H9 (cell line): ENCODE results near the gene SDHAF3. TPM values are rescaled to one million over a fixed set of nuclear protein-coding genes. Genes with fewer than 3 reads are reported as not detected.
"Not testable (repeated sequence)": the region's sequence is repeated elsewhere in the genome, so short reads cannot be mapped to it uniquely, and the experiment has no call there.

Experiments used
- DNase-seq: peaks from one replicate; pipeline ENCODE4 v3.0.0-alpha.2; 2017
- H2AFZ ChIP-seq: one replicate; pipeline ENCODE4 v1.6.1; 2013; ENCODE audit warnings: mild to moderate bottlenecking, low read length, control low read depth, moderate library complexity
- H2AK5ac ChIP-seq: 2 replicates; pipeline ENCODE4 v1.6.1; 2013; ENCODE audit warnings: low read length, control low read depth, mixed read lengths; ENCODE audit not compliant: insufficient read length
- H2BK120ac ChIP-seq: one replicate; pipeline ENCODE4 v1.6.1; 2013; ENCODE audit warnings: low read depth, mild to moderate bottlenecking, low read length, control low read depth, inconsistent platforms; ENCODE audit not compliant: poor library complexity, severe bottlenecking
- H2BK12ac ChIP-seq: 2 replicates; pipeline ENCODE4 v1.6.1; 2013; ENCODE audit warnings: low read length, control low read depth, mixed read lengths, low read depth; ENCODE audit not compliant: insufficient read length
- H2BK15ac ChIP-seq: 2 replicates; pipeline ENCODE4 v1.6.1; 2013; ENCODE audit warnings: low read depth, low read length, control low read depth
- H2BK20ac ChIP-seq: one replicate; pipeline ENCODE4 v1.6.1; 2013; ENCODE audit warnings: low read depth, mild to moderate bottlenecking, low read length, control low read depth, inconsistent platforms; ENCODE audit not compliant: poor library complexity, severe bottlenecking
- H2BK5ac ChIP-seq: 2 replicates; pipeline ENCODE4 v1.6.1; 2013; ENCODE audit warnings: low read length, control low read depth, mixed read lengths; ENCODE audit not compliant: insufficient read length
- H3K14ac ChIP-seq: 2 replicates; pipeline ENCODE4 v1.6.1; 2013; ENCODE audit warnings: low read length, control low read depth; ENCODE audit not compliant: insufficient read depth
- H3K18ac ChIP-seq: 2 replicates; pipeline ENCODE4 v1.6.1; 2013; ENCODE audit warnings: low read depth, mild to moderate bottlenecking, mixed read lengths, low read length, control low read depth; ENCODE audit not compliant: insufficient read length
- H3K23ac ChIP-seq: 2 replicates; pipeline ENCODE4 v1.6.1; 2013; ENCODE audit warnings: low read length, control low read depth, mixed read lengths, low read depth; ENCODE audit not compliant: insufficient read length
- H3K23me2 ChIP-seq: 2 replicates; pipeline ENCODE4 v1.6.1; 2013; ENCODE audit warnings: low read depth, mild to moderate bottlenecking, mixed read lengths, low read length, control low read depth; ENCODE audit not compliant: insufficient read length, poor library complexity, severe bottlenecking
- H3K27ac ChIP-seq: 2 replicates; pipeline ENCODE4 v1.5.1; 2013; ENCODE audit warnings: low read length, control low read depth, mixed read lengths, low read depth; ENCODE audit not compliant: insufficient read length
- H3K27me3 ChIP-seq: 2 replicates; pipeline ENCODE4 v1.6.1; 2013; ENCODE audit warnings: low read length, control low read depth, inconsistent platforms; ENCODE audit not compliant: insufficient read depth
- H3K4ac ChIP-seq: 2 replicates; pipeline ENCODE4 v1.6.1; 2013; ENCODE audit warnings: low read depth, mild to moderate bottlenecking, control low read depth, inconsistent platforms, low read length, moderate library complexity
- H3K4me1 ChIP-seq: 2 replicates; pipeline ENCODE4 v1.6.1; 2013; ENCODE audit warnings: low read length, control low read depth, inconsistent platforms; ENCODE audit not compliant: insufficient read depth
- H3K4me2 ChIP-seq: 2 replicates; pipeline ENCODE4 v1.6.1; 2013; ENCODE audit warnings: low read length, control low read depth, mixed read lengths; ENCODE audit not compliant: insufficient read length, insufficient read depth
- H3K56ac ChIP-seq: 2 replicates; pipeline ENCODE4 v1.6.1; 2013; ENCODE audit warnings: low read depth, mild to moderate bottlenecking, mixed read lengths, low read length, control low read depth; ENCODE audit not compliant: insufficient read length
- H3K79me1 ChIP-seq: 2 replicates; pipeline ENCODE4 v1.6.1; 2013; ENCODE audit warnings: low read depth, mild to moderate bottlenecking, moderate library complexity, low read length, control low read depth, inconsistent platforms; ENCODE audit not compliant: insufficient read depth, poor library complexity, severe bottlenecking
- H3K79me2 ChIP-seq: 2 replicates; pipeline ENCODE4 v1.6.1; 2013; ENCODE audit warnings: low read length, control low read depth, inconsistent platforms; ENCODE audit not compliant: insufficient read depth
- H3K9ac ChIP-seq: 2 replicates; pipeline ENCODE4 v1.6.1; 2013; ENCODE audit warnings: low read length, control low read depth, mixed read lengths; ENCODE audit not compliant: insufficient read length; ENCODE audit errors: extremely low read depth
- H3K9me3 ChIP-seq: one replicate; pipeline ENCODE4 v1.6.1; 2013; ENCODE audit warnings: low read depth, low read length, inconsistent platforms; ENCODE audit not compliant: control insufficient read depth
- H3T11ph ChIP-seq: one replicate; pipeline ENCODE4 v1.6.1; 2013; ENCODE audit warnings: mild to moderate bottlenecking, low read length, control low read depth, inconsistent platforms
- H4K20me1 ChIP-seq: one replicate; pipeline ENCODE4 v1.6.1; 2013; ENCODE audit not compliant: control insufficient read depth, insufficient read length, insufficient read depth
- H4K5ac ChIP-seq: 2 replicates; pipeline ENCODE4 v1.6.1; 2013; ENCODE audit warnings: low read depth, mild to moderate bottlenecking, mixed read lengths, low read length, control low read depth; ENCODE audit not compliant: insufficient read length
- H4K8ac ChIP-seq: replicated peaks from 2 replicates; pipeline ENCODE4 v1.6.1; 2013; ENCODE audit warnings: low read length, control low read depth, mixed read lengths, low read depth; ENCODE audit not compliant: insufficient read length
- H4K91ac ChIP-seq: 2 replicates; pipeline ENCODE4 v1.6.1; 2013; ENCODE audit warnings: low read depth, mild to moderate bottlenecking, moderate library complexity, mixed read lengths, low read length, control low read depth; ENCODE audit not compliant: insufficient read length
- H3K27ac Mint-ChIP-seq, 3 experiments: 2 replicates in 2 of 3; 3 replicates in 1 of 3; pipeline ENCODE4 v1.8.0; 2020 to 2021; ENCODE audit warnings: mixed read lengths in 3 of 3, mild to moderate bottlenecking in 1 of 3, moderate library complexity in 1 of 3
- H3K27me3 Mint-ChIP-seq: 2 replicates; pipeline ENCODE4 v1.8.0; 2021; ENCODE audit warnings: low read depth, mild to moderate bottlenecking, moderate library complexity, mixed read lengths
- H3K36me3 Mint-ChIP-seq, 3 experiments: 2 replicates in 2 of 3; 3 replicates in 1 of 3; pipeline ENCODE4 v1.8.0; 2020 to 2021; ENCODE audit warnings: low read depth in 3 of 3, mixed read lengths in 3 of 3; ENCODE audit not compliant: insufficient read depth in 1 of 3
- H3K4me1 Mint-ChIP-seq, 2 experiments: 2 replicates each; pipeline ENCODE4 v1.8.0; 2020; ENCODE audit warnings: mixed read lengths in 2 of 2
- H3K4me3 Mint-ChIP-seq, 2 experiments: 2 replicates in 1 of 2; 3 replicates in 1 of 2; pipeline ENCODE4 v1.8.0; 2020 to 2021; ENCODE audit warnings: mild to moderate bottlenecking in 2 of 2, mixed read lengths in 2 of 2, moderate library complexity in 1 of 2
- H3K9me3 Mint-ChIP-seq, 2 experiments: 2 replicates in 1 of 2; 3 replicates in 1 of 2; pipeline ENCODE4 v1.8.0; 2020; ENCODE audit warnings: mild to moderate bottlenecking in 2 of 2, mixed read lengths in 2 of 2, moderate library complexity in 1 of 2
- WGBS: extraction: QIAGEN DNeasy Blood & Tissue Kit; methylation state at CpG from one replicate; pipeline ENCODE4 v1.1.7; 2013; ENCODE audit warnings: missing lambda C conversion rate, low lambda C conversion rate, mixed read lengths; ENCODE audit not compliant: insufficient read length; ENCODE audit errors: extremely low coverage; 5-methylcytosine and 5-hydroxymethylcytosine counted together
- long read RNA-seq: library from polyadenylated mRNA; unstranded; transcript quantifications from one replicate; pipeline ENCODE4 v2.0.0, GENCODE V29; 2020
- total RNA-seq: library from RNA; stranded (reverse); gene quantifications from 2 replicates; pipeline ENCODE4 v1.2.1, GENCODE V29; 2021
- TF ChIP-seq, protein P1 (sequence below): fragments of 200-600 bp; sonication (generic); conservative IDR thresholded peaks from 3 replicates; pipeline ENCODE4 v1.8.0; 2021; ENCODE audit warnings: antibody characterized with exemption, mild to moderate bottlenecking

The SDHAF3 gene
- total RNA-seq = 14.1 and 18.7 TPM in 2 replicates
- long read RNA-seq, transcript SDHAF3-202 (2 exons, 2,060 nt) = major isoform, 27 of 39 reads
- long read RNA-seq, partial matches to known transcripts = 0 of 39 reads
- long read RNA-seq, other reads (novel, unspliced or antisense) = 8 of 39 reads

DNA sequence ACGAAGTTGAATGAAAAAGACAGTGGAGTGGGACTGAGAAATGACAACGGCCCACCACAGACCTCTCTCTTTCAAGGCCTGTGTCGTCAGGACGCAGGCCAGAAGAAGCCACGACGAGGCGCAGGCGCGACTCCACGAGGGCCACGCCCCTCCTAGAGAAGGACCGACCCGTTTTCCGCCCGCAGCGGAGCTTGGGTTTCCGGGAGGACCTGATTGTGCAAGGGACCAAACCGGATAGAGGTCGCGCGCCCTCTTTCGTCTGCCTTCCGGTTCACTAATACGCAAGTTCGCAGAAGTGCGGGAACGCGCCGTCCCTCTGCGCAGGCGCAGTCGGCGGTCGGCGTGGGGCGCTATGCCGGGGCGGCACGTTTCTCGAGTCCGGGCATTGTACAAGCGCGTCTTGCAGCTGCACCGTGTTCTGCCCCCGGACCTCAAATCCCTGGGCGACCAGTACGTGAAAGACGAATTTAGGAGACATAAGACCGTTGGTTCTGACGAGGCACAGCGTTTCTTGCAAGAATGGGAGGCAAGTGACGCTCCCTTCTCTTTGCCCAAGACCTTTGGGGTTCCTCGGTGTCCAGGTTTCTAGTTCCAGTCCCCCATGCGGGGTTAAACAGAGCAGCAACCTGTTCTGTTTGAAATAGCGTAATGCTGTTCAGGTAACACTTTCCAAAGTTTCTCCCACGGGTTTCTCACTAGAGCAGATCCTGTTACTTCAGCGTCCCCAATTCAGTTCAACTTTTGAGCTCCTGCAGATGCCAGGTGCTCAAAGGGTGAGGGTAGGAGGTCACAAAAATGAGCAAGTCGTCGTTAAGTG lies at the start of gene SDHAF3:
TSS of gene SDHAF3 (plus strand) at position 327 of the 817 bp plus-strand sequence. CDS start at position 353, 26 bp downstream.
- peak within 1 kb of the TSS; percentile 77 for H3K4me2 ChIP-seq
- H2BK15ac ChIP-seq = no peak within 1 kb of the TSS
- no peak within 1 kb of the TSS for H3K56ac ChIP-seq
- H3K14ac ChIP-seq = peak within 1 kb of the TSS; percentile 86
- H3K27me3 ChIP-seq = no peaks in the 10 kb centered on the region
- Mint-ChIP-seq H3K27ac (peak within 1 kb of the TSS; percentile 93 to 97 (median 95)), H3K36me3 (peaks cover 2 to 9% (median 7%) of the 10 kb centered on the region in 3 experiments), H3K4me1 (peaks cover 19 to 24% of the 10 kb centered on the region in 2 experiments), H3K9me3 (peaks cover 0 to 3% of the 10 kb centered on the region in 2 experiments; a peak in 2 of 5 replicates), H3K4me3 (peak within 1 kb of the TSS; percentile 87 to 90), H3K27me3 (peaks cover 12% of the 10 kb centered on the region)
- peak; percentile 99 for DNase-seq
- H3K18ac ChIP-seq = peak within 1 kb of the TSS; percentile 85
- no peak within 1 kb of the TSS for H3K4ac ChIP-seq
- peak within 1 kb of the TSS; percentile 92 for H3K9ac ChIP-seq
- peak within 1 kb of the TSS; percentile 6 for H2BK5ac ChIP-seq
- no peak within 1 kb of the TSS for H4K91ac ChIP-seq
- peaks cover 8% of the 10 kb centered on the region for H3K23me2 ChIP-seq
- no peak within 1 kb of the TSS for H2BK12ac ChIP-seq
- no peaks in the 10 kb centered on the region for H3K4me1 ChIP-seq
- H3K79me2 ChIP-seq = peaks cover 11% of the 10 kb centered on the region; the same call in 1 of the 2 replicates
- no peak within 1 kb of the TSS for H3K23ac ChIP-seq
- H4K5ac ChIP-seq = peak within 1 kb of the TSS; percentile 39
- H3T11ph ChIP-seq = no peak within 1 kb of the TSS
- TF ChIP-seq, protein P1, sequence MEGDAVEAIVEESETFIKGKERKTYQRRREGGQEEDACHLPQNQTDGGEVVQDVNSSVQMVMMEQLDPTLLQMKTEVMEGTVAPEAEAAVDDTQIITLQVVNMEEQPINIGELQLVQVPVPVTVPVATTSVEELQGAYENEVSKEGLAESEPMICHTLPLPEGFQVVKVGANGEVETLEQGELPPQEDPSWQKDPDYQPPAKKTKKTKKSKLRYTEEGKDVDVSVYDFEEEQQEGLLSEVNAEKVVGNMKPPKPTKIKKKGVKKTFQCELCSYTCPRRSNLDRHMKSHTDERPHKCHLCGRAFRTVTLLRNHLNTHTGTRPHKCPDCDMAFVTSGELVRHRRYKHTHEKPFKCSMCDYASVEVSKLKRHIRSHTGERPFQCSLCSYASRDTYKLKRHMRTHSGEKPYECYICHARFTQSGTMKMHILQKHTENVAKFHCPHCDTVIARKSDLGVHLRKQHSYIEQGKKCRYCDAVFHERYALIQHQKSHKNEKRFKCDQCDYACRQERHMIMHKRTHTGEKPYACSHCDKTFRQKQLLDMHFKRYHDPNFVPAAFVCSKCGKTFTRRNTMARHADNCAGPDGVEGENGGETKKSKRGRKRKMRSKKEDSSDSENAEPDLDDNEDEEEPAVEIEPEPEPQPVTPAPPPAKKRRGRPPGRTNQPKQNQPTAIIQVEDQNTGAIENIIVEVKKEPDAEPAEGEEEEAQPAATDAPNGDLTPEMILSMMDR = no peak; the same call in 2 of the 3 replicates
- no CpG with 5 or more reads among the region's 59 CpGs for WGBS
- no peaks in the 10 kb centered on the region for H3K9me3 ChIP-seq
- no peaks in the 10 kb centered on the region for H4K20me1 ChIP-seq
- H3K79me1 ChIP-seq = no peaks in the 10 kb centered on the region
- no peak within 1 kb of the TSS for H2BK120ac ChIP-seq
- H4K8ac ChIP-seq = no peak within 1 kb of the TSS
- H2AK5ac ChIP-seq = no peak within 1 kb of the TSS
- H2BK20ac ChIP-seq = no peak within 1 kb of the TSS
- peak within 1 kb of the TSS; percentile 14 for H3K27ac ChIP-seq
- peak within 1 kb of the TSS; percentile 84 for H2AFZ ChIP-seq

DNA sequence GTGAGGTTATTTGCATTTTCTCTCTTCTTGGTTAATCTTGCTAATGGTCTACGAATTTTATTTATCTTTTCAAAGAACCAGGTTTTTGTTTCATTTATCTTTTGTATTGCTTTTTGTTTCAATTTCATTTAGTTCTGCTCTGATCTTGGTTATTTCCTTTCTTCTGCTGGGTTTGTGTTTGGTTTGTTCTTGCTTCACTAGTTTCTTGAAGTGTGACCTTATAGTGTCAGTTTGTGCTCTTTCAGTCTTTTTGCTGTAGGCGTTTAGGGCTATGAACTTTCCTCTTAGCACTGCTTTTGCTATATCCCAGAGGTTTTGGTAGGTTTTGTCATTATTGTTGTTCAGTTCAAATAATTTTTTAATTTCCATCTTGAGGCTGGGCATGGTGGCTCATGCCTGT lies 45.5 kb upstream of the SDHAF3 start:
- H2AFZ ChIP-seq, H4K20me1 ChIP-seq, H2BK12ac ChIP-seq, H3K4me3 Mint-ChIP-seq, H3K79me2 ChIP-seq, H3T11ph ChIP-seq, H3K4me1 ChIP-seq, H3K14ac ChIP-seq, H3K4me2 ChIP-seq, H3K18ac ChIP-seq, H3K23ac ChIP-seq, H2BK15ac ChIP-seq, H3K27me3 Mint-ChIP-seq, H2BK5ac ChIP-seq, H3K79me1 ChIP-seq, H2BK120ac ChIP-seq, H3K9me3 ChIP-seq, H3K56ac ChIP-seq, H3K27me3 ChIP-seq, H4K8ac ChIP-seq, H2AK5ac ChIP-seq, H3K9ac ChIP-seq, H3K4ac ChIP-seq, DNase-seq, H3K27ac Mint-ChIP-seq, H2BK20ac ChIP-seq, H4K91ac ChIP-seq, H3K23me2 ChIP-seq, H3K27ac ChIP-seq, H4K5ac ChIP-seq: not testable (repeated sequence)
- Mint-ChIP-seq H3K4me1 (peaks cover 9 to 20% of the 10 kb centered on the region in 2 experiments; a peak in 3 of 4 replicates), H3K36me3 (peaks cover 8 to 50% (median 14%) of the 10 kb centered on the region in 3 experiments), H3K9me3 (peaks cover 25 to 34% of the 10 kb centered on the region in 2 experiments)
- no CpG with 5 or more reads among the region's 2 CpGs for WGBS
